GM06990 (cell line): ENCODE measurements around the gene STRN3.

ENCODE experiments used
- DNase-seq: peaks from one replicate; pipeline ENCODE4 v3.0.0-alpha.2; 2011; ENCODE audit not compliant: insufficient read length; ENCODE audit errors: extremely low read depth
- H3K27me3 ChIP-seq: replicated peaks from 2 replicates; pipeline ENCODE4 v1.6.0; 2011; ENCODE audit warnings: low read length; ENCODE audit not compliant: control insufficient read depth, insufficient read depth
- H3K36me3 ChIP-seq: 2 replicates; pipeline ENCODE4 v1.5.1; 2011; ENCODE audit warnings: low read length; ENCODE audit not compliant: control insufficient read depth, insufficient read depth
- H3K4me3 ChIP-seq: replicated peaks from 2 replicates; pipeline ENCODE4 v1.5.1; 2011; ENCODE audit warnings: low read depth, mild to moderate bottlenecking, control low read depth, low read length
- CTCF ChIP-seq: IDR thresholded peaks from 2 replicates; pipeline ENCODE4 v1.5.1; 2011; ENCODE audit warnings: low read length, control low read depth, mild to moderate bottlenecking, inconsistent platforms; ENCODE audit not compliant: insufficient read depth, poor library complexity, severe bottlenecking

The STRN3 gene

GRCh38 chr14:31038521-31039166, 12.5 kb upstream of the STRN3 start:
- no peak for TF ChIP-seq CTCF
- Histone ChIP-seq H3K36me3 (no peaks in the 10 kb centered on the region), H3K27me3 (no peaks in the 10 kb centered on the region), H3K4me3 (no peak overlapping the region)
- no peak for DNase-seq

- DNase-seq: no peak
- Histone ChIP-seq H3K4me3 (no peak overlapping the region), H3K27me3 (no peaks in the 10 kb centered on the region), H3K36me3 (no peaks in the 10 kb centered on the region)
- TF ChIP-seq CTCF: no peak
Measured at GRCh38 chr14:31037709-31038221, 11.6 kb upstream of the STRN3 start.

DNA sequence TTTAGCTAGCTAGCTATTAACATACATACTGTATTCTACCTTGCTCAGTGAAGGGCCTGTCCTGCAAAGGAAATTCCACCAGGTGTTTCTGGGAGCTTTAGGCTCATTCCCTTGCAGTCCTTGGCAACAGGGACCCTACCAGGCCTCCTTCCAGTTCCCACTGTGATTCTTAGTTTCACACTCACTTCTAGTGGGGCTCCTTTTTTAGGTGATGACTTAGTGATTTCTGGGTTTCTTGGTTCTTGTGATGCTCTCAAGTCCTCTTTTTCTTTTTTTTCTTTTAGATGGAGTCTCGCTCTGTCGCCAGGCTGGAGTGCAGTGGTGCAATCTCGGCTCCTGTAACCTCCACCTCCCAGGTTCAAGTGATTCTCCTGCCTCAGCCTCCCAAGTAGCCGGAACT, 10.4 kb upstream of the STRN3 start:
- Histone ChIP-seq H3K4me3 (no peak overlapping the region), H3K36me3 (no peaks in the 10 kb centered on the region), H3K27me3 (no peaks in the 10 kb centered on the region)
- TF ChIP-seq CTCF: no peak
- no peak for DNase-seq

GRCh38 chr14:31030469-31030868, 4.3 kb upstream of the STRN3 start:
- TF ChIP-seq CTCF: no peak
- H3K4me3 ChIP-seq: no peak overlapping the region
- H3K36me3 ChIP-seq: no peaks in the 10 kb centered on the region
- no peaks in the 10 kb centered on the region for H3K27me3 ChIP-seq
- no peak for DNase-seq

DNA sequence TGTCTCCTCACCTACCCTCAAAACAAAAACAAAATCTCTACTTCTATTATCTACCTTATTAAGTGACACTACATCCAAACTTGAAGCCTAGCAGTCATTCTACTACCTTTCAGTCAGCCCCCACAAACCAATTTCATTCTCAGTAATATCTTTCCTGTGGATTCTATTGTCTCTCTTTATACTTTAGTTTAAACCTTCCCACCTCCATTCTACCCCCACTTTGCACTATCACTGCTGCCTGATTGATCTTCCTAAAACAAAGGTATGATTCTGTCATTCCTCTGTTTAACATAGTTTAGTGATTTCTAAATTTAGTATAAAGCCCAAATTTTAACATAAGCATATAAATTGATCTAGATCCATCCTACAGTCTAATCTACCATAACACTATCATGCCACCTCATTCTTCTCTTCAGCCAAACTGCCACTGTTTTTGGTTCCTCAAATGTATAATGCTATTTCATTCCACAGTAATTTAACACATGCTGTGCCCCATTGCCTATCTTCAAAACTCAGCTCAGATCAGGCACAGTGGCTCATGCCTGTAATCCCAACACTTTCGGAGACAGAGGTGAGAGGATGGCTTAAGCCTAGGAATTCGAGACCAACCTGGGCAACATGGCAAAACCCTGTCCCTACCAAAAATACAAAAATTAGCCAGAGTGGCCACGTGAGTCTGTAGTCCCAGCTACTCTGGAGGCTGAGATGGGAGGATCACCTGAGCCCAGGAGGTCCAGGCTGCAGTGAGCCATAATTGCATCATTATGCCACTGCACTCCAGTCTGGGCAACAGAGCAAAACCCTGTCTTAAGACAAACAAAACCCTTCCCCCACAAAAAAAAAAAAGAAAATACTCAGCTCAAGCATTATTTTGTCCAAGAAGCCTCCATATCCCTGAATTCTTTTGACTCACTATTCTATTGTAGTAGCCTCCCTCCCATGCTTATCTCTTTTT, 3.1 kb upstream of the STRN3 start:
- no peak for TF ChIP-seq CTCF
- no peak for DNase-seq
- Histone ChIP-seq H3K36me3 (no peaks in the 10 kb centered on the region), H3K4me3 (no peak overlapping the region), H3K27me3 (no peaks in the 10 kb centered on the region)
